Breast epithelium (tissue), 3 donors: ENCODE data around the gene UNC79.

Experiments used
- POLR2AphosphoS5 ChIP-seq, 3 donors: sonication (generic); formaldehyde crosslinking; IDR thresholded peaks; one replicate each; pipeline ENCODE4 v1.6.1; 2017; ENCODE audit warnings: antibody characterized with exemption in 3 of 3
- TF ChIP-seq, protein P1 (sequence below), 3 donors: fragments of 450-650 bp; IDR thresholded peaks; one replicate each; pipeline ENCODE4 v1.5.1; 2016 to 2017; ENCODE audit warnings: antibody characterized with exemption in 3 of 3, mild to moderate bottlenecking in 3 of 3, moderate library complexity in 3 of 3

DNA sequence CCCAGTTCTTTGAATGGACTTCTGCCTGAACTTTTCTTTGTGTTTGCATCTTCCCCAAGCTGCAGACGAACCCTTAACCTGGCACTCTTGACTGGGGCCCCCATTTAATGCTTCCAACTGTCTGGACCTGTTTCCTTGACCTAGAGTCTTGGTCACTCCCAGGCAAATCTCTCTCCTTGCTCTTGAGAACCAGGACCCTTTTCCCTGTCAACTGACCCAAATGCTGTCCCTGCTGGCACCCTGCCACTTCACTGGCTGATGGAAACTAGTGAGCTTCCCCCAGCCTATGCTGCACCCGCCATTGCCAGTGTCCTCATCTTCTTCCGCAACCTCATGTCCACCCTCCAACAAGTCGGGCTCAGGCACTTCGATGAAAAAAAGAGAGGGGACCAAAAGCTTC is 278.1 kb downstream of the UNC79 start:
- TF ChIP-seq, protein P1, sequence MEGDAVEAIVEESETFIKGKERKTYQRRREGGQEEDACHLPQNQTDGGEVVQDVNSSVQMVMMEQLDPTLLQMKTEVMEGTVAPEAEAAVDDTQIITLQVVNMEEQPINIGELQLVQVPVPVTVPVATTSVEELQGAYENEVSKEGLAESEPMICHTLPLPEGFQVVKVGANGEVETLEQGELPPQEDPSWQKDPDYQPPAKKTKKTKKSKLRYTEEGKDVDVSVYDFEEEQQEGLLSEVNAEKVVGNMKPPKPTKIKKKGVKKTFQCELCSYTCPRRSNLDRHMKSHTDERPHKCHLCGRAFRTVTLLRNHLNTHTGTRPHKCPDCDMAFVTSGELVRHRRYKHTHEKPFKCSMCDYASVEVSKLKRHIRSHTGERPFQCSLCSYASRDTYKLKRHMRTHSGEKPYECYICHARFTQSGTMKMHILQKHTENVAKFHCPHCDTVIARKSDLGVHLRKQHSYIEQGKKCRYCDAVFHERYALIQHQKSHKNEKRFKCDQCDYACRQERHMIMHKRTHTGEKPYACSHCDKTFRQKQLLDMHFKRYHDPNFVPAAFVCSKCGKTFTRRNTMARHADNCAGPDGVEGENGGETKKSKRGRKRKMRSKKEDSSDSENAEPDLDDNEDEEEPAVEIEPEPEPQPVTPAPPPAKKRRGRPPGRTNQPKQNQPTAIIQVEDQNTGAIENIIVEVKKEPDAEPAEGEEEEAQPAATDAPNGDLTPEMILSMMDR (IDR thresholded peaks at IDR 0.05), result no peak
- no peak for TF ChIP-seq POLR2AphosphoS5 (IDR thresholded peaks at IDR 0.05)
